ENCODE results near the gene KATNBL1. TPM values are rescaled to one million over a fixed set of nuclear protein-coding genes. Genes with fewer than 3 reads are reported as not detected.
"Not testable (repeated sequence)": the region's sequence is repeated elsewhere in the genome, so short reads cannot be mapped to it uniquely, and the experiment has no call there.

The KATNBL1 gene
- total RNA-seq, 1 experiment from 2014 or later: 46.8 TPM

DNA sequence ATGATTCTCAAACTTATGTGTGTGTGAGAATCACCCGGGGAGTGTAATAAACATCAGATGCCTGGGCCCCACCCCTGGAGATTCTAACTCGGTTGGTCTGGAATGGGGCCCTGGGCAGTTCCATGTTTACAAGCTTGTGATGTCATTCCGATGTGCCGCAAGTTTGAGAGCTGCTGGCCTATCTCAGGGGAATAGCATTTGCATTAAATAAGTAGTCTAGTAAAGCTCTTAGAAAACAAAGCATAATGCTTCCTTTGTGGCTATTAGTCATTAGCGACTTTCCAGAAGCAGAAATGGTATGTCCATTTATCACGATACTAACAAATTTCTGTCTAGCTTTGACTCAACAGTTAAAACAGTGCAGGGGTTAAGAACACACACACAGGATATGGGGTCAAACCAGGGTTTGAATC, 87.1 kb downstream of the KATNBL1 start:
- no peaks in the 10 kb centered on the region for H3K23me2 ChIP-seq (ENCODE audit: insufficient read length, low read depth, low read length, poor library complexity, severe bottlenecking)
- H3K18ac ChIP-seq (ENCODE audit: insufficient read length, low read depth, low read length): no peak overlapping the region
- WGBS (ENCODE audit: extremely low coverage, insufficient read length, low lambda C conversion rate): no CpG with 5 or more reads among the region's 6 CpGs
- no peak overlapping the region for H4K8ac ChIP-seq (replicated peaks; ENCODE audit: insufficient read length, low read depth, low read length)
- Mint-ChIP-seq H3K4me3 (no peak overlapping the region), H3K27ac (no peak overlapping the region), H3K4me1 (peaks cover 5% of the 10 kb centered on the region in 2 experiments), H3K27me3 (ENCODE audit: low read depth) (peaks cover 4% of the 10 kb centered on the region), H3K9me3 (no peaks in the 10 kb centered on the region; a peak in 1 of 5 replicates), H3K36me3 (ENCODE audit: insufficient read depth in 1 of 3, low read depth in 3 of 3) (no peaks in the 10 kb centered on the region; a peak in 1 of 7 replicates)
- no peak overlapping the region for H2BK15ac ChIP-seq (ENCODE audit: low read depth, low read length)
- H4K5ac ChIP-seq (ENCODE audit: insufficient read length, low read depth, low read length): no peak overlapping the region
- H4K91ac ChIP-seq (ENCODE audit: insufficient read length, low read depth, low read length): no peak overlapping the region
- no peaks in the 10 kb centered on the region for H3K27me3 ChIP-seq (ENCODE audit: insufficient read depth, low read length)
- no peak overlapping the region for H3K4me2 ChIP-seq (ENCODE audit: insufficient read depth, insufficient read length, low read length)
- no peak overlapping the region for H3T11ph ChIP-seq (ENCODE audit: low read length)
- H3K4me1 ChIP-seq (ENCODE audit: insufficient read depth, low read length): no peaks in the 10 kb centered on the region
- H2BK5ac ChIP-seq (ENCODE audit: insufficient read length, low read length): no peak overlapping the region
- no peaks in the 10 kb centered on the region for H4K20me1 ChIP-seq (ENCODE audit: control insufficient read depth, insufficient read depth, insufficient read length)
- DNase-seq: no peak
- no peak overlapping the region for H3K4ac ChIP-seq (ENCODE audit: low read depth, low read length)
- H2AFZ ChIP-seq (ENCODE audit: low read length): no peak overlapping the region
- no peaks in the 10 kb centered on the region for H3K79me1 ChIP-seq (ENCODE audit: insufficient read depth, low read depth, low read length, poor library complexity, severe bottlenecking)
- H3K9ac ChIP-seq (ENCODE audit: extremely low read depth, insufficient read length, low read length): no peak overlapping the region
- no peak overlapping the region for H2BK120ac ChIP-seq (ENCODE audit: low read depth, low read length, poor library complexity, severe bottlenecking)
- no peak overlapping the region for H3K27ac ChIP-seq (ENCODE audit: insufficient read length, low read depth, low read length)
- H3K9me3 ChIP-seq (ENCODE audit: control insufficient read depth, low read depth, low read length): no peaks in the 10 kb centered on the region
- no peak overlapping the region for H3K14ac ChIP-seq (ENCODE audit: insufficient read depth, low read length)
- H2BK12ac ChIP-seq (ENCODE audit: insufficient read length, low read depth, low read length): no peak overlapping the region
- no peak overlapping the region for H2AK5ac ChIP-seq (ENCODE audit: insufficient read length, low read length)
- H3K79me2 ChIP-seq (ENCODE audit: insufficient read depth, low read length): no peaks in the 10 kb centered on the region
- no peak overlapping the region for H3K56ac ChIP-seq (ENCODE audit: insufficient read length, low read depth, low read length)
- TF ChIP-seq, protein P1, sequence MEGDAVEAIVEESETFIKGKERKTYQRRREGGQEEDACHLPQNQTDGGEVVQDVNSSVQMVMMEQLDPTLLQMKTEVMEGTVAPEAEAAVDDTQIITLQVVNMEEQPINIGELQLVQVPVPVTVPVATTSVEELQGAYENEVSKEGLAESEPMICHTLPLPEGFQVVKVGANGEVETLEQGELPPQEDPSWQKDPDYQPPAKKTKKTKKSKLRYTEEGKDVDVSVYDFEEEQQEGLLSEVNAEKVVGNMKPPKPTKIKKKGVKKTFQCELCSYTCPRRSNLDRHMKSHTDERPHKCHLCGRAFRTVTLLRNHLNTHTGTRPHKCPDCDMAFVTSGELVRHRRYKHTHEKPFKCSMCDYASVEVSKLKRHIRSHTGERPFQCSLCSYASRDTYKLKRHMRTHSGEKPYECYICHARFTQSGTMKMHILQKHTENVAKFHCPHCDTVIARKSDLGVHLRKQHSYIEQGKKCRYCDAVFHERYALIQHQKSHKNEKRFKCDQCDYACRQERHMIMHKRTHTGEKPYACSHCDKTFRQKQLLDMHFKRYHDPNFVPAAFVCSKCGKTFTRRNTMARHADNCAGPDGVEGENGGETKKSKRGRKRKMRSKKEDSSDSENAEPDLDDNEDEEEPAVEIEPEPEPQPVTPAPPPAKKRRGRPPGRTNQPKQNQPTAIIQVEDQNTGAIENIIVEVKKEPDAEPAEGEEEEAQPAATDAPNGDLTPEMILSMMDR (conservative IDR thresholded peaks at IDR 0.05): no peak
- no peak overlapping the region for H2BK20ac ChIP-seq (ENCODE audit: low read depth, low read length, poor library complexity, severe bottlenecking)
- H3K23ac ChIP-seq (ENCODE audit: insufficient read length, low read depth, low read length): no peak overlapping the region

DNA sequence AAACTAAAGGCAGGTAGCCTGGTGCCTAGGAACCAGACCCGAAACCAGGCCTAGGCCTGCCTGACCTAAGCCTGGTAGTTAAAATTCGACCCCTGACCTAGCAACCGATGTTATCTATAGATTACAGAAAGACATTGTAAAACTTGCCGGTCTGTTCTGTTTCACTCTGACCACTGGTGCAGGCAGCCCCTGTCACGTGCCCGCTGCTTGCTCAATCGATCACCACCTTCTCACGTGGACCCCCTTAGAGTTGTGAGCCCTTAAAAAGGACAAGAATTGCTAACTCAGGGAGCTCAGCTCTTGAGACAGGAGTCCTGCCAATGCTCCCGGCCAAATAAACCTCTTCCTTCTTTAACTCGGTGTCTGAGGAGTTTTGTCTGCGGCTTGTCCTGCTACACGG, 88.1 kb downstream of the KATNBL1 start:
- H3K4me2 ChIP-seq (ENCODE audit: insufficient read depth, insufficient read length, low read length); H3K56ac ChIP-seq (ENCODE audit: insufficient read length, low read depth, low read length); H3K36me3 Mint-ChIP-seq (ENCODE audit: insufficient read depth in 1 of 3, low read depth in 3 of 3); H4K91ac ChIP-seq (ENCODE audit: insufficient read length, low read depth, low read length); H4K8ac ChIP-seq (replicated peaks; ENCODE audit: insufficient read length, low read depth, low read length); H2BK120ac ChIP-seq (ENCODE audit: low read depth, low read length, poor library complexity, severe bottlenecking); H3K9me3 Mint-ChIP-seq; H3K14ac ChIP-seq (ENCODE audit: insufficient read depth, low read length); H3K79me1 ChIP-seq (ENCODE audit: insufficient read depth, low read depth, low read length, poor library complexity, severe bottlenecking); H3K4me1 Mint-ChIP-seq; H3K23ac ChIP-seq (ENCODE audit: insufficient read length, low read depth, low read length); H2BK20ac ChIP-seq (ENCODE audit: low read depth, low read length, poor library complexity, severe bottlenecking); DNase-seq; H4K20me1 ChIP-seq (ENCODE audit: control insufficient read depth, insufficient read depth, insufficient read length); H3K79me2 ChIP-seq (ENCODE audit: insufficient read depth, low read length); H3K9me3 ChIP-seq (ENCODE audit: control insufficient read depth, low read depth, low read length); H2BK15ac ChIP-seq (ENCODE audit: low read depth, low read length); H2AK5ac ChIP-seq (ENCODE audit: insufficient read length, low read length); H2AFZ ChIP-seq (ENCODE audit: low read length); H4K5ac ChIP-seq (ENCODE audit: insufficient read length, low read depth, low read length); H3K27me3 ChIP-seq (ENCODE audit: insufficient read depth, low read length); H2BK5ac ChIP-seq (ENCODE audit: insufficient read length, low read length); H2BK12ac ChIP-seq (ENCODE audit: insufficient read length, low read depth, low read length); H3K27ac ChIP-seq (ENCODE audit: insufficient read length, low read depth, low read length); H3K4ac ChIP-seq (ENCODE audit: low read depth, low read length); H3K4me3 Mint-ChIP-seq; H3T11ph ChIP-seq (ENCODE audit: low read length); H3K27me3 Mint-ChIP-seq (ENCODE audit: low read depth); H3K23me2 ChIP-seq (ENCODE audit: insufficient read length, low read depth, low read length, poor library complexity, severe bottlenecking); H3K9ac ChIP-seq (ENCODE audit: extremely low read depth, insufficient read length, low read length); H3K18ac ChIP-seq (ENCODE audit: insufficient read length, low read depth, low read length); H3K27ac Mint-ChIP-seq; H3K4me1 ChIP-seq (ENCODE audit: insufficient read depth, low read length): not testable (repeated sequence)
- WGBS (ENCODE audit: extremely low coverage, insufficient read length, low lambda C conversion rate): no CpG with 5 or more reads among the region's 12 CpGs

Measured in H9 (cell line).